SK-N-MC (cell line): Measurements from ENCODE around the gene PEX1.
"Not testable (repeated sequence)": the region's sequence is repeated elsewhere in the genome, so short reads cannot be mapped to it uniquely, and the experiment has no call there.

Experiments used
- DNase-seq: peaks from one replicate; pipeline ENCODE4 v3.0.0-alpha.2; 2011; ENCODE audit warnings: low read depth, low spot score
- H3K27ac ChIP-seq: fragments of 200-600 bp; sonication (generic); 2 replicates; pipeline ENCODE4 v1.5.1; 2016; ENCODE audit warnings: mixed run types
- H3K36me3 ChIP-seq: fragments of 200-600 bp; sonication (generic); 2 replicates; pipeline ENCODE4 v1.6.1; 2017; ENCODE audit warnings: antibody characterized with exemption, low read length, mixed read lengths; ENCODE audit not compliant: insufficient read depth
- H3K4me3 ChIP-seq: fragments of 200-600 bp; sonication (generic); 2 replicates; pipeline ENCODE4 v1.5.1; 2016
- H3K9ac ChIP-seq: fragments of 200-600 bp; sonication (generic); 2 replicates; pipeline ENCODE4 v1.8.0; 2017; ENCODE audit warnings: mixed run types, mixed read lengths; ENCODE audit not compliant: insufficient read length
- H3K9me3 ChIP-seq: fragments of 200-600 bp; sonication (generic); 2 replicates; pipeline ENCODE4 v1.6.1; 2017; ENCODE audit warnings: low read depth, mild to moderate bottlenecking, antibody characterized with exemption, low read length, moderate library complexity, mixed read lengths
- EZH2 ChIP-seq: fragments of 200-600 bp; sonication (generic); IDR thresholded peaks from one replicate; pipeline ENCODE4 v1.6.1; 2017; ENCODE audit warnings: antibody characterized with exemption
- FOXP2 ChIP-seq: optimal IDR thresholded peaks from 2 replicates; pipeline ENCODE3; 2011; ENCODE audit warnings: mild to moderate bottlenecking, moderate library complexity; ENCODE audit not compliant: insufficient read depth; ENCODE audit errors: extremely low read length, control extremely low read depth
- POLR2AphosphoS5 ChIP-seq: IDR thresholded peaks from 2 replicates; pipeline ENCODE4 v1.6.1; 2012; ENCODE audit warnings: mild to moderate bottlenecking, low read depth, low read length, borderline replicate concordance

PEX1 gene

GRCh38 chr7:92550194-92550593 is 21.9 kb upstream of the PEX1 start:
- Histone ChIP-seq H3K9me3 (no peaks in the 10 kb centered on the region), H3K36me3 (no peaks in the 10 kb centered on the region), H3K4me3 (no peak overlapping the region), H3K9ac (no peak overlapping the region), H3K27ac (no peak overlapping the region)
- no peak for DNase-seq
- TF ChIP-seq FOXP2 (no peak), EZH2 (no peak), POLR2AphosphoS5 (no peak)

- TF ChIP-seq POLR2AphosphoS5: no peak
- no peak for TF ChIP-seq EZH2
- TF ChIP-seq FOXP2: no peak
- H3K36me3 ChIP-seq: no peaks in the 10 kb centered on the region
- no peak for DNase-seq
- H3K9me3 ChIP-seq: no peaks in the 10 kb centered on the region
- H3K9ac ChIP-seq: no peak overlapping the region
- no peak overlapping the region for H3K4me3 ChIP-seq
- H3K27ac ChIP-seq: no peak overlapping the region
Observed at GRCh38 chr7:92547579-92547978, 19.3 kb upstream of the PEX1 start.

- no peak for DNase-seq
- TF ChIP-seq FOXP2 (no peak), POLR2AphosphoS5 (no peak), EZH2 (no peak)
- Histone ChIP-seq H3K36me3 (no peaks in the 10 kb centered on the region), H3K4me3 (no peak overlapping the region), H3K9me3 (no peaks in the 10 kb centered on the region), H3K27ac (no peak overlapping the region), H3K9ac (no peak overlapping the region)
Observed at GRCh38 chr7:92546856-92547497, 18.7 kb upstream of the PEX1 start.

DNA sequence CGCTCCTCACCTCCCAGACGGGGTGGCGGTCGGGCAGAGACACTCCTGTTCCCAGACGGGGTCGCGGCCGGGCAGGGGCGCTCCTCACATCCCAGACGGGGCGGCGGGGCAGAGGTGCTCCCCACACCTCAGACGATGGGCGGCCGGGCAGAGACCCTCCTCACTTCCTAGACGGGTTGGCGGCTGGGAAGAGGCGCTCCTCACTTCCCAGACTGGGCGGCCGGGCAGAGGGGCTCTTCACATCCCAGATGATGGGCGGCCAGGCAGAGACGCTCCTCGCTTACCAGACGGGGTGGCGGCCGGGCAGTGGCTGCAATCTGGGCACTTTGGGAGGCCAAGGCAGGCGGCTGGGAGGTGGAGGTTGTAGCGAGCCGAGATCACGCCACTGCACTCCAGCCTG is 16.8 kb upstream of the PEX1 start:
- H3K4me3 ChIP-seq: not testable (repeated sequence)

DNA sequence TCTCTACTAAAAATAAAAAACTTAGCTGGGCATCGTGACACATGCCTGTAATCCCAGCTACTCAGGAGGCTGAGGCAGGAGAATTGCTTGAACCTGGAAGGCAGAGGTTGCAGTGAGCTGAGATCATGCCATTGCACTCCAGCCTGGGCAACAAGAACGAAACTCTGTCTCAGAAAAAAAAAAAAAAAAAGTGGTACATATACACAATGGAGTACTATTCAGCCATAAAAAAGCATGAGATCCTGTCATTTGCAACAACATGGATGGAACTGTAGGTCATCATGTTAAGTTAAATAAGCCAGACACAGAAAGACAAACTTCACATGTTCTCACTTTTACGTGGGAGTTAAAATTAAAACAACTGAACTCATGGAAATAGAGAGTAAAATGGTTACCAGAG is 15.2 kb upstream of the PEX1 start:
- H3K27ac ChIP-seq, H3K9ac ChIP-seq, DNase-seq, H3K4me3 ChIP-seq, H3K9me3 ChIP-seq, H3K36me3 ChIP-seq: not testable (repeated sequence)

More for the DNA sequence above, 16.8 kb upstream of the PEX1 start:
- not testable (repeated sequence) for H3K9ac ChIP-seq, H3K27ac ChIP-seq, H3K36me3 ChIP-seq, H3K9me3 ChIP-seq, DNase-seq

DNA sequence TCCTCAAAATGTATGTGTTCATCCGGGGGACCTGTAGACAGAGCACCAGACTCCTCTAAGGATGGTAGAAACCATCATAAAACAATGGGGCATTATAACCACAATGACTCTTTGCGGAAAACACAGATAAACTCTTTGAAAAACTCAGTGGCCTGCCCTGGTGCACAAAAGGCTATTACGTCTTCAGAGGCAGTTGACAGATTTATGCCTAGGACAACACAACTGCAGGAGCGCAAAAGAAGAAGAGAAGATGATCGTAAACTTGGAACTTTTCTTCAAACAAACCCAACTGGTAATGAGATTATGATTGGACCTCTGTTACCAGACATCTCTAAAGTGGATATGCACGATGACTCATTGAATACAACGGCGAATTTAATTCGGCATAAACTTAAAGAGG is 6.3 kb upstream of the PEX1 start:
- peaks cover 77% of the 10 kb centered on the region for H3K36me3 ChIP-seq
- DNase-seq: no peak
- H3K9me3 ChIP-seq: no peaks in the 10 kb centered on the region
- H3K4me3 ChIP-seq: no peak overlapping the region
- TF ChIP-seq POLR2AphosphoS5 (no peak), EZH2 (no peak), FOXP2 (no peak)
- no peak overlapping the region for H3K9ac ChIP-seq
- H3K27ac ChIP-seq: no peak overlapping the region

DNA sequence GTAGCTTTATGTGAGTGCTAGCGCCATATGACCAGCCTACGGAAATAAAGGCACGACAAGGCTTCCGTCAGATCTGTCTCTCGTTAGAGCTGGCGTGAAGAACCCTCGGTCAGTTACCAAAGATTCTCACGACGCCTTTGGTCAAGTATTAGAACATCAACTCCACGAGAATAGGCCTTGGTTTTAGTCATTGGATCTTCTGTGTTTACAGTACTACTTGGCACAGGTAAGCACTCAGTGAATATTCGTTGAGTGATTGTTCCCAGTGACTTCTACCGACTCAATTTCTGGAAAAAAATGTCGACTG is 591 bp upstream of the PEX1 start:
- no peak for DNase-seq
- peaks cover 33% of the 10 kb centered on the region for H3K36me3 ChIP-seq
- H3K9ac ChIP-seq: peak overlapping the region; percentile 91
- H3K27ac ChIP-seq: peak overlapping the region; percentile 81
- H3K9me3 ChIP-seq: no peaks in the 10 kb centered on the region
- H3K4me3 ChIP-seq: peak overlapping the region; percentile 93
- TF ChIP-seq EZH2 (no peak), POLR2AphosphoS5 (no peak), FOXP2 (no peak)

GRCh38 chr7:92527300-92528187 is 776 bp downstream of the PEX1 start:
- Histone ChIP-seq H3K4me3 (peak overlapping the region; percentile 93), H3K36me3 (peaks cover 20% of the 10 kb centered on the region), H3K9me3 (no peaks in the 10 kb centered on the region), H3K27ac (no peak overlapping the region; the same call in 1 of the 2 replicates), H3K9ac (peak overlapping the region; percentile 81)
- no peak for TF ChIP-seq POLR2AphosphoS5
- no peak for TF ChIP-seq EZH2
- DNase-seq: no peak

GRCh38 chr7:92523110-92523509 is 5.2 kb downstream of the PEX1 start:
- H3K9me3 ChIP-seq: no peaks in the 10 kb centered on the region
- no peaks in the 10 kb centered on the region; the same call in 1 of the 2 replicates for H3K36me3 ChIP-seq
- no peak overlapping the region for H3K27ac ChIP-seq
- no peak overlapping the region for H3K4me3 ChIP-seq
- DNase-seq: no peak
- H3K9ac ChIP-seq: no peak overlapping the region
- TF ChIP-seq FOXP2 (no peak), POLR2AphosphoS5 (no peak), EZH2 (no peak)
